Hindlimb muscle (tissue), 1 donor: ENCODE measurements around the gene RPH3AL. TPM values are rescaled to one million over a fixed set of nuclear protein-coding genes. Genes with fewer than 3 reads are reported as not detected.
"Not testable (repeated sequence)": the region's sequence is repeated elsewhere in the genome, so short reads cannot be mapped to it uniquely, and the experiment has no call there.

Experiments
- DNase-seq: peaks from one replicate; pipeline ENCODE4 v3.0.0-alpha.2; 2013
- polyA plus RNA-seq: library from polyadenylated mRNA; unstranded; fragments of 120-200 nt; gene quantifications from one replicate; pipeline ENCODE4 v1.2.1, GENCODE V29; 2013; ENCODE audit not compliant: insufficient read length

Gene RPH3AL
- polyA plus RNA-seq, 1 donor = 5.9 TPM

GRCh38 chr17:379531-380465 is 27.2 kb upstream of the RPH3AL start:
- DNase-seq = no peak

- DNase-seq = no peak
These were observed 25.5 kb upstream of the RPH3AL start for GRCh38 chr17:378068-378467.

- peak; percentile 29 for DNase-seq
These were observed 24.6 kb upstream of the RPH3AL start for GRCh38 chr17:376936-377863.

GRCh38 chr17:373613-374230 is 21.1 kb upstream of the RPH3AL start:
- no peak for DNase-seq

GRCh38 chr17:372157-373152 is 19.8 kb upstream of the RPH3AL start:
- no peak for DNase-seq

- no peak for DNase-seq
These were observed 19.0 kb upstream of the RPH3AL start for GRCh38 chr17:371583-371982.

- DNase-seq = not testable (repeated sequence)
These were observed 15.0 kb upstream of the RPH3AL start for GRCh38 chr17:367656-368055.

- not testable (repeated sequence) for DNase-seq
These were observed 14.3 kb upstream of the RPH3AL start for GRCh38 chr17:366657-367615.

GRCh38 chr17:364766-365165 is 12.2 kb upstream of the RPH3AL start:
- DNase-seq = no peak

- no peak for DNase-seq
These were observed 11.7 kb upstream of the RPH3AL start for GRCh38 chr17:364308-364707.

- DNase-seq = no peak
These were observed 10.1 kb upstream of the RPH3AL start for GRCh38 chr17:362721-363120.

- DNase-seq = no peak
These were observed 7.6 kb upstream of the RPH3AL start for GRCh38 chr17:360092-360750.

- no peak for DNase-seq
These were observed 6.0 kb upstream of the RPH3AL start for GRCh38 chr17:358491-359151.

GRCh38 chr17:357644-358043 is 5.0 kb upstream of the RPH3AL start:
- no peak for DNase-seq

- no peak for DNase-seq
These were observed 4.2 kb upstream of the RPH3AL start for GRCh38 chr17:356671-357434.

- DNase-seq = no peak
These were observed 2.3 kb upstream of the RPH3AL start for GRCh38 chr17:354651-355556.

GRCh38 chr17:353838-354234 is 1.2 kb upstream of the RPH3AL start:
- DNase-seq = no peak
